ENCODE measurements around the gene FTCD.

FTCD gene

DNA sequence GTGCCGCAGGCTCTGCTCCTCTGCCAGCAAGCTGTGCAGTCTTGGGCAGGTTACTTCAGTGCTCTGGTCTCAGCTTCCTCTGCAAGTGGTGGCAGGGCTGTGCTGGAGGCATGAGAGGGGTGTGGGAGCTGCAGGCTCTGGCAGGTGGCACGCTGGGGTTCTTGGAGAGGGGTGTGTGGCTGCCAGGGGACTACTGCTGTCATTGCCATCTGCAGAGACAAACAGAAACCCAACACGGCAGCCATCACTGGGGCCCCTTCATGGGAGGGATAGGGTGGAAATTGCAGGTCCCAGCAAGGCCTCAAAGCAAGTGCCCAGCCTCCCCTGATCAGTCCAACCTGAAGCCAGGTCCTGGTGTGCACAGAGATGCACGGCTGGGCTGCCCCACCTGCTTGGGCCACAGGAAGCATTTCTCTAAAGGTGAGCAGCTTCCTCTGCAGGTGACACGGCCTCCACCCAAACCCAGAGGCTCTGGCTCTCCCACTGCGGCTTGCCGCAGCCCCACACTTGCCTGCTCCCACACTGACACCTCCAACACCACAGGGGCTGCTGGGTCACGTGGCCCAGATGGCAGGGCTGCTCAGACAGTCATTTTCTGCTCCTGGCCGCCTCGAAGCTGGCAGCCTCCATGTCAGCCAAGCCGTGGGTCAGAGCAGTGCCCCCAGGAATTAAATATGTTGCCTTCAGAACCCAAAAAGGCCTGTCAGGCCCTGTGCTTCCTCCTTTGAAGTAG, 61.5 kb downstream of the FTCD start:
- DNase-seq (ENCODE audit: low spot score), result no peak

DNA sequence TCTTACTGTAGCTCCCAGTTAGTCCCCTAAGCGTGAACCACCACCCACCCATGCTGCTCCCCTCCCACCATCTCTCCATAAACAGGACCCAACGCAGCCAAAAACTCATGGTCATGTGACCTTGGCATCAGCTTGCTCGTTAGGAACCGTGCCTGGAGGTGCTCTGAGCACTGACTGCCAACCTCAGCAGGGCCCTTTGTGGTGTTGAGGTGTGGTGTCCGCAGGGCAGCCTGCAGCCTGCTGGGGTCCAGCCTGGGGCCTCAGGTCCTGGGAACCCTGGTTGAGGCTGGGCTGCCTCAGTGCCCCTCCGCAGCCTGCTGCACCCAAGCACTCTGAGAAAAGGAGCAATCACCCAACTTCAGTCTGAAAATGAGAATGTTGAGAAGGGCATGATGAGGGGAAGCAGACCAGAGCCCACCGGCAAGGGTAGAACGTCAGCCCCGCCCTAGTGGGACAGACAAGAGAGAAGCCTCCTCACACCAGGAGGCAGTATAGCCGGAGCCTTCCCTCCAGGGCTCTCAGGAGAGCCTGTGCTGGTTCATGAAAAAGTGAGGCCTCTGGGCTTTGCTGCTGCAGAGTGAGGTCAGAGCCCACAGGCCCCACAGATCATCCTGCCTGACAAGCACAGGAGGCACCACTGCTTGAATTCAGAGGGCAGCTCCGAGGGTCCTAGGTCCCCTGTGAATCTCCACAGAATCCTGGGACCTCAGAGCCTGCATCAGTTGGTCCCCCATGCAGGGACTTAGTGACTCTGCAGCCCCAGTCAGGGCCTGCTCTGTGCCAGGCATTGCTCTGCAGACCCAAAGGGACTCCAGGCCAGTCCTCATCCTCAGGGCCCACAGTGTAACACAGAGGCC, 62.3 kb downstream of the FTCD start:
- DNase-seq (ENCODE audit: low spot score), result no peak

DNA sequence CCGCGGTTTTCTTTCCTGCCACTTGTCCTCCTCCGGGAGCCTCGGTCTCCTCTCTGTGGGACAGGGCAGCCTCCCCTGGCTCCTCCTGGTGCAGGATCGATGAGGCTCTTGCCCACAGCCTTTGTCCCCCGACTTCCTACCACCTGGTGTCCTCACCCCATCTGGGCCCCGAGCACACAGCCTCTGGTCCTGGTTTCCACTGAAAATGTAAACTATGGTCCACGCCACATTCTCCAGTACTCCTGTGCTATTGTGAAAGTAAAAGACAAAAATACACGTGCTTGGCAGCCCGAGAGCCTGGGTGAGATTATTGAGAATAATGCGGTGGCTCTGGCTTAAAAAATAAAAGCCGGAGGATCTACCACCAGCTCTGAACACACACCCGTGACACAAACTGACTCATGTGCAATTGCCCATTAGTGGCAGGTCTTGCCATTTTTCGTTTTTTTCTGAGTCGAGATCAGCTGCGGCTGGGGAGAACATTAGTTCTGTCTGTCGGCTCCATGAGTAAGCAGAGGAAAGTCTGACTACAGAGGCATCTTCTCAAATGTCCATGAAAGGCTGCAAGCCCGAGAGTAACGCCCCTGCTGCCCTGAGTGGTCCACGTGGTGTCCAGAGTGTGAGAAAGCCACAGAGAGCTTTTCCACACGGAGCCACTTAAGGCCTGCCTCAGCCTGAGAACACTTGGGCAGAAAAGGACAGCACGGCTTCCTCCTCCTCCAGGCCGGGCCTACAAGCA, 63.2 kb downstream of the FTCD start:
- DNase-seq (ENCODE audit: low spot score), result no peak

DNA sequence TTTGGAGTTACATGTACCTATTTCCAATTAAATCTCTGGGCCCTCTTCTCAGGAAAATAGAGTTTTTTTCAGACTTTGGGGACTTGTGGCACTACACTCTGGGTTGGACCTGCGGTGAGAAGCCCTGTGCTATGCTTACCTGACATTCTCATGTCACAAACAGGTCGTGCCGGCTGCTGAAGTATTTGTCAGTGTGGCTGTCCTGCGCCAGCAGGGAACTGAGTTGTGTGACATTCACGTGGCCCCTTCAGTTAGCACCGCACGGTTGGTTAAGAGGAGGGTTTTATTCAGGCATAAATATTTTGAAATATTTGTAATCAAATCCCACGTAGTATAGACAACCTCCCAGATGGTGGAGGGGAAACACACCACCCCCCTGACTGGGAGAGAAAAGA, 63.8 kb downstream of the FTCD start:
- DNase-seq (ENCODE audit: low spot score), result no peak

DNA sequence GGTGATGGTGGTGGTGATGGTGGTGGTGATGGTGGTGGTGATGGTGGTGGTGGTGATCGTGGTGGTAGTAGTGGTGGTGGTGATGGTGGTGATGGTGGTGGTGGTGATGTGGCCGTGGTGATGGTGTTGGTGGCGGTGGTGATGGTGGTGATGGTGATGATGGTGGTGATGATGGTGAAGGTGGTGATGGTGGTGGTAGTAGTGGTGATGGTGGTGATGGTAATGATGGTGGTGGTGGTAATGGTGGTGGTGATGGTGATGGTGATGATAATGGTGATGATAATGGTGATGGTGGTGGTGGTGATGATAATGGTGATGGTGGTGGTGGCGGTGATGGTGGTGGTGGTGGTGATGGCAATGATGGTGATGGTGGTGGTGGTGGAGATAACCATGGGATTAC, 64.3 kb downstream of the FTCD start:
- no peak for DNase-seq (ENCODE audit: low spot score)

DNA sequence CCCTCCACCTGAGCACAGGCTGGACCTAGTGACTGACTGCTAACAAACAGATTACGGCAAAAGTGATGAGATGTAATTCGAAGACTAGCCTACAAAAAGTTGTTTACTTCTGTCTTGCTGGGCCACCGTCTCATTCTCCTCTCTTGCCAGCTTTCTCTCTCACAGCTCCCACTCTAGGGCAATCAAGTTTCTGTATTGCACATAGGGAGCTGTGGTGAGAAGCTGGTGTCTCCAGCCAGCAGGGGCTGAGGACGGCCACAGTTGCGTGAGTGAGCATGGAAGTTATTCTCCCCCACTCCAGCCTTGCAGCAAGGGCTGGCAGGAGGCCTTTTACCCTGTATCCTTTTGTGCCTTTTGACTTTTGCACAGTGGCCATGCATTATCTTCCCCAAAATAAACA, 66.1 kb downstream of the FTCD start:
- no peak for DNase-seq (ENCODE audit: low spot score)

DNA sequence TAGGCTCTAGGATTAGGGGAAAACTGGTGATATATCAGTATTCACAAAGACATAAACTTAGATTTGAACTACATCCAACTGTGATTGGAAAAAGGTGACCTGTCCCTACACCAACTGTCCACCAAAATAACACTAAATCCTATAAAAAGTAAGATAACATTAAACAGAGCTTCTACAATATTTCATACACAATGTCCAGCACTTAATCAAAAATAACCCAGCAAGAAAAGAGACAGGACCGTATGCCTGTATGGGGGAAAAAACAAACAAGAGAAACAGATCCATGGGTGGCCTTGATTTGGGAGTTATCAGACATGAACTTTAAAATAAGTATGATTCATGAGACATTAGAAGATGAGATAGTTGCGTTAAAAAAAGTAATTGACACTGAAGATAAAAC, 67.2 kb downstream of the FTCD start:
- no peak for DNase-seq (ENCODE audit: low spot score)

DNA sequence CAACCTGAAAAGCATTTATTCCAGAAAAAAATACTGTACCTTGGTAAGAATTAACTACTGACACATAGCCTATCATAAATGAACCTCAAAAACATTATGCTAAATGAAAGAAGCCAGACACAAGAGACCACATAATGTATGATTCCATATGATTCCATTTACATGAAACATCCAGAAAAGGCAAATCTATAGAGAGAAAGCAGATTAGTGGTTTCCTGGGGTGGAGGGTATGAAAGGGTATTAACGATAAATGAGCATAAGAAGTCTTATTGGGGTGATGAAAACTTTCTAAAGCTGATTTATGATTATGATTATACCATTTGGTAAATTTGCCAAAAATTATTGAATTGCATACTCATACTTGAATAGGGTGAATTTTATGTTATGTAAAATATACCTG, 67.7 kb downstream of the FTCD start:
- DNase-seq (ENCODE audit: low spot score), result no peak

Measured in kidney tubule cell (primary cell).